Adrenal gland (tissue), 12 donors: Measurements from ENCODE around the gene THAP4. TPM values are rescaled to one million over a fixed set of nuclear protein-coding genes. Genes with fewer than 3 reads are reported as not detected.

Experiments
- DNase-seq, 7 donors: peaks; one replicate each; pipeline ENCODE4 v3.0.0-alpha.2; 2019 to 2020
- H3K27ac ChIP-seq, 5 donors: fragments of 200-600 bp; sonication (generic) in 4 of 5; 1 replicate in 3 of 5; 2 replicates in 2 of 5; pipeline versions ENCODE4 v1.5.1 to v1.8.0; 2016 to 2020; ENCODE audit warnings: mild to moderate bottlenecking in 1 of 5
- H3K27me3 ChIP-seq: fragments of 200-600 bp; 2 replicates; pipeline ENCODE4 v1.8.0; 2021
- H3K36me3 ChIP-seq, 2 donors: fragments of 200-600 bp; replicated peaks in 1 of 2; 1 replicate in 1 of 2; 2 replicates in 1 of 2; pipeline versions ENCODE4 v1.5.1 to v1.8.0; 2018 to 2022
- H3K4me1 ChIP-seq, 2 donors: fragments of 200-600 bp; replicated peaks in 1 of 2; 1 replicate in 1 of 2; 2 replicates in 1 of 2; pipeline versions ENCODE4 v1.5.1 to v1.8.0; 2018 to 2021
- H3K4me3 ChIP-seq, 4 donors: fragments of 200-600 bp; sonication (generic) in 3 of 4; one replicate each; pipeline ENCODE4 v1.5.1; 2016 to 2018
- H3K9me3 ChIP-seq, 3 donors: fragments of 200-600 bp; sonication (generic) in 1 of 3; replicated peaks in 1 of 3; 1 replicate in 2 of 3; 2 replicates in 1 of 3; pipeline versions ENCODE4 v1.5.1 to v1.8.0; 2016 to 2021
- POLR2A ChIP-seq, 2 donors: fragments of 450-650 bp; IDR thresholded peaks; one replicate each; pipeline ENCODE4 v1.6.1; 2017; ENCODE audit warnings: antibody characterized with exemption in 2 of 2, mild to moderate bottlenecking in 2 of 2, moderate library complexity in 1 of 2
- WGBS, 4 donors: extraction: QIAGEN DNeasy Blood & Tissue Kit in 2 of 4; methylation state at CpG; one replicate each; pipeline versions ENCODE4 v1.1.5 to v1.1.7; 2013 to 2017; 5-methylcytosine and 5-hydroxymethylcytosine counted together
- intact Hi-C, 2 donors: fragments of 100-400 bp; cut with DNase I; formaldehyde crosslinking; loops; one replicate each; pipeline versions ENCODE4 v1.14.1 to v1.15.0; 2022 to 2023
- polyA plus RNA-seq, 3 donors: library from polyadenylated mRNA; stranded (reverse); fragments of 200-250 nt in 2 of 3; fragments of 350-450 nt in 1 of 3; fragmentation: Illumina TruSeq in 1 of 3; extraction: RNeasy Lipid Tissue Mini Kit (QIAGEN cat#74804) in 1 of 3; gene quantifications; one replicate each; pipeline ENCODE4 v1.2.3, GENCODE V29; 2013 to 2014
- total RNA-seq, 9 donors: library from RNA; depleted of rRNA in 4 of 9; stranded (reverse); fragments of >200 nt in 4 of 9; fragments of 120-200 nt in 1 of 9; fragmentation: NEBNext Ultra II Directional in 1 of 9; extraction: Animal tissue kit (Norgen Biotek cat#: 25700) in 1 of 9; gene quantifications; one replicate each; pipeline versions ENCODE4 v1.1.0 to v1.2.4, GENCODE V29; 2013 to 2023
- TF ChIP-seq, protein P1 (sequence below), 6 experiments: fragments of 450-650 bp in 4 of 6; fragments of 200-600 bp in 2 of 6; sonication (generic) in 1 of 6; IDR thresholded peaks; 1 replicate in 5 of 6; 2 replicates in 1 of 6; pipeline versions ENCODE4 v1.5.1 to v1.8.0; 2016 to 2021; ENCODE audit warnings: antibody characterized with exemption in 6 of 6, mild to moderate bottlenecking in 2 of 6, moderate library complexity in 1 of 6
- donor health status: healthy with polysubstance abuse.
- donor health status: Bipolar disorder and iron deficiency.
- donor health status: DM: yes; HTN: yes; CAD: no.
- donor health status: DM: no; HTN: no; CAD: no.
- donor health status: DM: no; HTN: no; CAD: no.
- donor health status: DM: yes; HTN: yes; CAD: no.

Gene THAP4
- total and polyA plus RNA-seq, 12 donors = 23.9 to 62.9 (median 41.1) TPM

DNA sequence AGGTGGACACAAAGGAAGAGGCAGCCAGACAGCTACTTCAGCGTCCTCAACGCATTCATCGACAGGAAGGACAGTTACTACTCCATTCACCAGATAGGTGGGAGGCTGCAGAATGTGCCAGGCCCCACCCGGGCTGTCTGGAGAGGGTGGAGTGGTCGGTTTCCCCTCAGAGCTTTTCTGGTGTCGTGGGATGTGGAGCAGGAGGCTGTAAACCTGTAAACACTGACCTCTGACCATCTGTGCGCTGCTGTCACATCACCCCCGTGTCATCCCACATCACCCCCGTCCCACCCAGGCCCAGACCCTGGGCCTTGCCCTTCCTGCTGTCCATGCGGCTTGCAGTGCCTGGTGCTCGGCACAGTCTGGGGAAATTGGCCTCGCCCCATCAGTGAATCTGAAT is 17.6 kb upstream of the THAP4 start:
- no peak overlapping the region for H3K27ac ChIP-seq
- H3K36me3 ChIP-seq = peaks cover 0 to 68% of the 10 kb centered on the region in 2 donors
- WGBS, 4 donors = 86 to 92% (median 89%) methylated on average over 9 to 12 of the region's 12 CpGs
- no peaks in the 10 kb centered on the region for H3K4me1 ChIP-seq
- H3K9me3 ChIP-seq = no peaks in the 10 kb centered on the region
- TF ChIP-seq POLR2A (IDR thresholded peaks at IDR 0.05) = no peak
- TF ChIP-seq, protein P1, sequence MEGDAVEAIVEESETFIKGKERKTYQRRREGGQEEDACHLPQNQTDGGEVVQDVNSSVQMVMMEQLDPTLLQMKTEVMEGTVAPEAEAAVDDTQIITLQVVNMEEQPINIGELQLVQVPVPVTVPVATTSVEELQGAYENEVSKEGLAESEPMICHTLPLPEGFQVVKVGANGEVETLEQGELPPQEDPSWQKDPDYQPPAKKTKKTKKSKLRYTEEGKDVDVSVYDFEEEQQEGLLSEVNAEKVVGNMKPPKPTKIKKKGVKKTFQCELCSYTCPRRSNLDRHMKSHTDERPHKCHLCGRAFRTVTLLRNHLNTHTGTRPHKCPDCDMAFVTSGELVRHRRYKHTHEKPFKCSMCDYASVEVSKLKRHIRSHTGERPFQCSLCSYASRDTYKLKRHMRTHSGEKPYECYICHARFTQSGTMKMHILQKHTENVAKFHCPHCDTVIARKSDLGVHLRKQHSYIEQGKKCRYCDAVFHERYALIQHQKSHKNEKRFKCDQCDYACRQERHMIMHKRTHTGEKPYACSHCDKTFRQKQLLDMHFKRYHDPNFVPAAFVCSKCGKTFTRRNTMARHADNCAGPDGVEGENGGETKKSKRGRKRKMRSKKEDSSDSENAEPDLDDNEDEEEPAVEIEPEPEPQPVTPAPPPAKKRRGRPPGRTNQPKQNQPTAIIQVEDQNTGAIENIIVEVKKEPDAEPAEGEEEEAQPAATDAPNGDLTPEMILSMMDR (IDR thresholded peaks at IDR 0.05) = no peak
- intact Hi-C loops = no loop called here
- H3K4me3 ChIP-seq = no peak overlapping the region
- no peaks in the 10 kb centered on the region for H3K27me3 ChIP-seq
- no peak for DNase-seq

DNA sequence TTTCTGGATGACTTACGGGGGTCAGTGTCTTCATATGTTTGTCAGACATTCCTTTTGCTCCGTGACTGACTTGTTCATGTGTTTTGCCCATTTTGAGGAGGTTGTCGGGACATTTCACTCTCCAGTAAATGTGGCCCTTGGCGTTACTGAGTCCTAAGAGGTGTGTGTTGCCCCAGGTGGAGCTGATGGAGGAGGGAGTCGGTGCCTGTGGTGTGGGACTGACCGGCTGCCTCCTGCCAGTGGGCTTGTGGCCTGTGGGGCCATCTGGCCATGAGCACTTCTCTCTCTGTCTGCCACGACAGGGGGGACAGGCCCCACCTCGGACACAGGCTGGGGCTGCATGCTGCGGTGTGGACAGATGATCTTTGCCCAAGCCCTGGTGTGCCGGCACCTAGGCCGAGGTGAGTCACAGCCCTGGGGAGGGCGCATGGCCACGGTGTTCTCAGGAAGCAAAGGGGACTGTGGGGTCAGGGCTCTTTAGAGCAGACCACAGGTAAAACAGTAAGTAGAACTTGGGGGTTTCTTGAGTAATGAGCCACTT is 16.3 kb upstream of the THAP4 start:
- intact Hi-C loops = no loop called here
- TF ChIP-seq POLR2A (IDR thresholded peaks at IDR 0.05) = no peak
- TF ChIP-seq, protein P1 (IDR thresholded peaks at IDR 0.05) = no peak

DNA sequence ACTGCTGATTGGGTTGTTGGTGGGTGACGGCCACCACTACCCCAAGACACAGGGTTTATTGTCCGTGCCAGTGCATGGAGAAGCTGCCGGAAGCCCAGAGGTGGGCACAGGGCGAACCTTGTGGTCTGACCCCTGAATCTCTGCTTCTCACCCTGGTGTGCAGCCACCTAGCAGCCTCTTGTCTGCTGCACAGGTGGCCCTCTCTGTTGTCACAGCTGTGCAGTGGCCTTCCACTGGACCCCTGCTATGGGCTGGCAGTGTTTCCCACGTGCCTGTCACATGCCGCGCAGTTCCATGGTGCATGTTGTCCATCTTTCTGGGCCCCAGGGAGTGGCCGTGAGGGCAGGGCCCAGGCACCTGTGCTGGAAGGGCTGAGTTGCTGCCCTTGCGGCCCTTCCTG is 15.8 kb upstream of the THAP4 start:
- Histone ChIP-seq H3K27me3 (no peaks in the 10 kb centered on the region), H3K27ac (no peak overlapping the region), H3K4me3 (no peak overlapping the region), H3K9me3 (no peaks in the 10 kb centered on the region), H3K4me1 (no peaks in the 10 kb centered on the region), H3K36me3 (peaks cover 0 to 52% of the 10 kb centered on the region in 2 donors)
- no peak for TF ChIP-seq POLR2A (IDR thresholded peaks at IDR 0.05)
- TF ChIP-seq, protein P1 (IDR thresholded peaks at IDR 0.05) = no peak
- DNase-seq = no peak
- 94 to 98% (median 97%) methylated on average over 4 to 9 of the region's 9 CpGs for WGBS, 4 donors
- intact Hi-C loops = no loop called here

More for the DNA sequence above, 16.3 kb upstream of the THAP4 start:
- DNase-seq = no peak
- Histone ChIP-seq H3K27me3 (no peaks in the 10 kb centered on the region), H3K27ac (no peak overlapping the region), H3K36me3 (peaks cover 0 to 57% of the 10 kb centered on the region in 2 donors), H3K4me3 (no peak overlapping the region), H3K4me1 (no peaks in the 10 kb centered on the region), H3K9me3 (no peaks in the 10 kb centered on the region)
- WGBS, 4 donors = 92 to 97% (median 94%) methylated on average over 10 to 13 of the region's 13 CpGs

DNA sequence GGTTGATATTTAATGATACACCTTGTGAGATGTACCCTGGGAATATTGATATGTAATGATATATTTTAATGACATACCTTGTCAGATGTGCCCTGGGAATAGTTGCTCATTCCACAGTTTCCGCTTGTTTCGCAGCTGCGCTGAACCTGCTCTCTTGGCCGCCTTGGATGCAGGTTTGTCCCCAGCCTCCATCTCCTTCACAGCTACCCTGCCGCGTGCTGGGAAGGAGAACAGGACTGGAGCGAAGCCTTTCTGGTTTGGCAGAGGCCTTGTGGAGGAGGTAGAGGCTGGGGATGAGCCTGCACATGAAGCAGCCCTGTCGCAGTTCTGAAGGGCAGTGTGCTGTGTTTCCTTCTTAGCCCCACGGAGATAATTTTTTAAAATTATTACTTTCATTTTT is 15.2 kb upstream of the THAP4 start:
- DNase-seq = no peak
- Histone ChIP-seq H3K4me1 (no peaks in the 10 kb centered on the region), H3K27me3 (no peaks in the 10 kb centered on the region), H3K27ac (no peak overlapping the region), H3K36me3 (peaks cover 0 to 51% of the 10 kb centered on the region in 2 donors), H3K9me3 (no peaks in the 10 kb centered on the region), H3K4me3 (no peak overlapping the region)
- TF ChIP-seq POLR2A (IDR thresholded peaks at IDR 0.05) = no peak
- TF ChIP-seq, protein P1 (IDR thresholded peaks at IDR 0.05) = no peak
- 95 to 96% (median 95%) methylated on average over 9 of the region's 9 CpGs for WGBS, 4 donors
- intact Hi-C loops = no loop called here
